Erythroblast (primary cell): Measurements from ENCODE around the gene CLNK.

Experiments used
- GATA1 ChIP-seq: IDR thresholded peaks from 2 replicates; pipeline ENCODE4 v1.6.1; 2011; ENCODE audit warnings: low read depth, mild to moderate bottlenecking, control low read depth, low read length, moderate library complexity
- POLR2A ChIP-seq: IDR thresholded peaks from 2 replicates; pipeline ENCODE4 v1.6.1; 2011; ENCODE audit warnings: mild to moderate bottlenecking, low read length

DNA sequence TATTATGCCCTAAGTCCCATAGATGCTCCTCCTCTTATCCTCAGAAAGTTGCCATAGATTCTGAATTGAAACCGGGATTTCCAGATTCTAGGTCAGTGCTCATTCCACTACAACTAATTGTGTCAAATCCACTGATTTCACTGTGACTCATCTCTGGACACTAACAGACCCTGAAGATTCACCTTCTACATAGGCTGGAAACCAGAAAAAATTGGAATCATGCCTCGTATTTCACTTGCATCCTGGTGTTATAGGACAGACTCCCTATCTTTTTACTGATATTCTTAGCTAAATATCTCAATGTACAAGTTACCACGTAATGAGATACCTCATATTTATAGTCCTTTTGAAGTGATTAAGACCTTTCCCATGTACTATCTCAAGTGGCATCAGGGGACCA is 36.7 kb downstream of the CLNK start:
- TF ChIP-seq POLR2A = no peak
- no peak for TF ChIP-seq GATA1
